GM23338 (cell line): ENCODE measurements around the gene H19. TPM values are rescaled to one million over a fixed set of nuclear protein-coding genes. Genes with fewer than 3 reads are reported as not detected.

Source experiments
- ATAC-seq: fragments of 200-7000 bp; cut with Tn5 transposase; 3 replicates; pipeline ENCODE4 v1.9.1; 2020
- DNase-seq: peaks from one replicate; pipeline ENCODE4 v3.0.0-alpha.2; 2015; ENCODE audit warnings: low spot score
- H2AFZ ChIP-seq: fragments of 200-600 bp; sonication (generic); 2 replicates; pipeline ENCODE4 v1.8.0; 2016; ENCODE audit warnings: antibody characterized with exemption, mild to moderate bottlenecking, moderate library complexity
- H3F3A ChIP-seq: fragments of 200-600 bp; sonication (generic); replicated peaks from 2 replicates; pipeline ENCODE4 v1.8.0; 2017; ENCODE audit warnings: antibody characterized with exemption, mixed run types, low read depth
- H3K27ac ChIP-seq: fragments of 200-600 bp; sonication (generic); 2 replicates; pipeline ENCODE4 v1.6.1; 2016; ENCODE audit warnings: low read depth
- H3K27me3 ChIP-seq: fragments of 200-600 bp; sonication (generic); 2 replicates; pipeline ENCODE4 v1.8.0; 2016; ENCODE audit warnings: mild to moderate bottlenecking, mixed run types, moderate library complexity; ENCODE audit not compliant: insufficient read depth
- H3K36me3 ChIP-seq: fragments of 200-600 bp; sonication (generic); 2 replicates; pipeline ENCODE4 v1.8.0; 2016; ENCODE audit warnings: mild to moderate bottlenecking; ENCODE audit not compliant: insufficient read depth
- H3K4me1 ChIP-seq: fragments of 200-600 bp; sonication (generic); 2 replicates; pipeline ENCODE4 v1.8.0; 2016; ENCODE audit warnings: mild to moderate bottlenecking, moderate library complexity; ENCODE audit not compliant: insufficient read depth
- H3K4me2 ChIP-seq: fragments of 200-600 bp; sonication (generic); 2 replicates; pipeline ENCODE4 v1.7.1; 2017; ENCODE audit warnings: mixed run types
- H3K4me3 ChIP-seq: fragments of 200-600 bp; sonication (generic); 2 replicates; pipeline ENCODE4 v1.6.1; 2016; ENCODE audit warnings: mixed run types
- H3K79me2 ChIP-seq: fragments of 200-600 bp; sonication (generic); replicated peaks from 2 replicates; pipeline ENCODE4 v1.8.0; 2017; ENCODE audit warnings: mild to moderate bottlenecking; ENCODE audit not compliant: insufficient read depth
- H3K9me2 ChIP-seq: fragments of 200-600 bp; sonication (generic); 2 replicates; pipeline ENCODE4 v1.8.0; 2017; ENCODE audit not compliant: insufficient read depth
- H4K20me1 ChIP-seq: fragments of 200-600 bp; sonication (generic); replicated peaks from 2 replicates; pipeline ENCODE4 v1.8.0; 2017; ENCODE audit warnings: mild to moderate bottlenecking; ENCODE audit not compliant: insufficient read depth
- H3K27ac Mint-ChIP-seq: 2 replicates; pipeline ENCODE4 v1.8.0; 2020; ENCODE audit warnings: inconsistent platforms, mild to moderate bottlenecking, moderate library complexity, mixed read lengths
- H3K27me3 Mint-ChIP-seq: 3 replicates; pipeline ENCODE4 v1.8.0; 2022; ENCODE audit warnings: low read depth, mild to moderate bottlenecking, moderate library complexity, mixed read lengths, inconsistent platforms; ENCODE audit not compliant: insufficient read depth, poor library complexity
- H3K36me3 Mint-ChIP-seq: 3 replicates; pipeline ENCODE4 v1.8.0; 2021; ENCODE audit warnings: low read depth, mild to moderate bottlenecking, inconsistent platforms, moderate library complexity, mixed read lengths
- H3K4me1 Mint-ChIP-seq: 3 replicates; pipeline ENCODE4 v1.8.0; 2020; ENCODE audit warnings: mild to moderate bottlenecking, inconsistent platforms, mixed read lengths
- H3K4me3 Mint-ChIP-seq: 3 replicates; pipeline ENCODE4 v1.8.0; 2021; ENCODE audit warnings: moderate library complexity, mild to moderate bottlenecking, inconsistent platforms, mixed read lengths
- H3K9me3 Mint-ChIP-seq: 3 replicates; pipeline ENCODE4 v1.8.0; 2020; ENCODE audit warnings: moderate library complexity, mild to moderate bottlenecking, inconsistent platforms, mixed read lengths
- CREB1 ChIP-seq: fragments of 250-450 bp; sonication (Bioruptor Pico); IDR thresholded peaks from 2 replicates; pipeline ENCODE4 v1.5.0; 2020; ENCODE audit warnings: low read depth, mild to moderate bottlenecking, moderate library complexity
- EZH2 ChIP-seq: fragments of 200-600 bp; sonication (generic); IDR thresholded peaks from one replicate; pipeline ENCODE4 v1.8.0; 2017; ENCODE audit warnings: antibody characterized with exemption, mild to moderate bottlenecking, low read depth; ENCODE audit not compliant: unreplicated experiment
- EZH2phosphoT487 ChIP-seq: fragments of 200-600 bp; sonication (generic); IDR thresholded peaks from one replicate; pipeline ENCODE4 v1.8.1; 2018; ENCODE audit warnings: antibody characterized with exemption; ENCODE audit not compliant: unreplicated experiment
- JUNB ChIP-seq: IDR thresholded peaks from one replicate; pipeline ENCODE4 v1.6.1; 2016; ENCODE audit warnings: antibody characterized with exemption; ENCODE audit not compliant: unreplicated experiment
- NANOG ChIP-seq: IDR thresholded peaks from 2 replicates; pipeline ENCODE4 v1.6.1; 2016; ENCODE audit warnings: antibody characterized with exemption, borderline replicate concordance
- POLR2AphosphoS5 ChIP-seq: IDR thresholded peaks from 2 replicates; pipeline ENCODE4 v1.6.1; 2016; ENCODE audit warnings: antibody characterized with exemption, low read depth
- STAT1 ChIP-seq: IDR thresholded peaks from one replicate; pipeline ENCODE4 v1.6.1; 2016; ENCODE audit warnings: antibody characterized with exemption; ENCODE audit not compliant: unreplicated experiment
- ZNF114 ChIP-seq: fragments of 250-450 bp; sonication (Bioruptor Pico); IDR thresholded peaks from 2 replicates; pipeline ENCODE4 v1.5.0; 2020; ENCODE audit warnings: mild to moderate bottlenecking, moderate library complexity
- ZNF331 ChIP-seq: fragments of 250-450 bp; sonication (Bioruptor Pico); IDR thresholded peaks from 2 replicates; pipeline ENCODE4 v1.5.0; 2020; ENCODE audit warnings: low read depth, mild to moderate bottlenecking, moderate library complexity
- polyA plus RNA-seq: library from polyadenylated mRNA; unstranded; fragments of >200 nt; fragmentation: Nextera tagmentation; extraction: Ambion mirVana; gene quantifications from 2 replicates; pipeline ENCODE4 v1.2.1, GENCODE V29; 2016
- total RNA-seq: library from RNA; depleted of rRNA; stranded (reverse); fragments of >200 nt; shearing (Covaris generic); gene quantifications from 2 replicates; pipeline ENCODE4 v1.2.3, GENCODE V29; 2014
- TF ChIP-seq, protein P1 (sequence below): IDR thresholded peaks from one replicate; pipeline ENCODE4 v1.6.1; 2018; ENCODE audit warnings: antibody characterized with exemption; ENCODE audit not compliant: unreplicated experiment
- TF ChIP-seq, protein P2 (sequence below): fragments of 250-450 bp; sonication (Bioruptor Pico); IDR thresholded peaks from 2 replicates; pipeline ENCODE4 v1.5.0; 2020; ENCODE audit warnings: mild to moderate bottlenecking, moderate library complexity
- TF ChIP-seq, protein P3 (sequence below), 2 experiments: fragments of 200-600 bp in 1 of 2; sonication (generic) in 1 of 2; conservative IDR thresholded peaks; 2 replicates each; pipeline versions ENCODE4 v1.5.1 to v1.6.1; 2016 to 2017; ENCODE audit warnings: antibody characterized with exemption in 2 of 2, low read depth in 2 of 2, mild to moderate bottlenecking in 2 of 2, moderate library complexity in 1 of 2
- TF ChIP-seq, protein P4 (sequence below): IDR thresholded peaks from 2 replicates; pipeline ENCODE4 v1.6.1; 2016; ENCODE audit warnings: antibody characterized with exemption

Gene H19
- total and polyA plus RNA-seq, 2 experiments from 2014 or later = 0.76 to 0.86 TPM

DNA sequence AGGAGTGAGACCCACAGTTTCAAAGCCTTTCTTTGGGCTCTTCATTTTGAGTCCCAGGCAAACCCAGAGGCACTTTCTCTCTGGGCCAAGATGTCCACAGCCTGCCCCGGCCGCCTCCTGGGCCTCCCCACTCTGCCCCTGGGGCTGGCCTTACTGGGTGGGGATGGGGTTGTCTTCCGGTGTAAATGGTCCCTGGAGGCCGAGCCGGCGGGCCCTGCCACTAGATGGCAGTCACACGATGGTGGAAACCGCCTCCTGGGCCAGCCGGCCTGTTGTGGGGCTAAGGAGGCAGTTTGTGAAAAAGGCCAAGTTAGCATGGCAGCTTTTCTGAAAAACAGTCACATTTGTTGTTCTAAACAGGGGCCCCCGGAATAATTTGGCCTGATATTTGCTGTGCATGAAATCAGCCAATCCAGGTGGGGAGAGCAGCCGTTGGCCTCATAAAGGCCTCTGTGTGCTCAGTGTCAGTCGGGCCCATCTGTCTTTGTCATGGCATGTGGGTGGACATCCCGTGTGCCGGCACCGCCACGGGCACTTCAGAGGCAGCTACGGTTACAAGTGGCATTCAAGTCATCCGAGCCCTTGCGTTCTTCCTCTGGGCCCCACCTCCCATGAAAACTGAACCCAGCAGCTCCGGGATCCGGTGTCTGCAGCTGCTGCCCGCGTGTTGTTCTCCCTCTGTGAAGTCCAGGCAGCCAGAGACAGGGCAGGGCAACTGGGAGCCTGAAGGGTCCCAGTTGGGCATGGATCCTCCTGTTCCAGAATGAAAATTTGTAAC is 44.0 kb downstream of the H19 start:
- no peaks in the 10 kb centered on the region for H3K9me2 ChIP-seq
- peak; percentile 40; the same call in 1 of the 3 replicates for ATAC-seq
- no peak overlapping the region for H3K27ac ChIP-seq
- H4K20me1 ChIP-seq = no peaks in the 10 kb centered on the region
- Mint-ChIP-seq H3K4me1 (no peaks in the 10 kb centered on the region), H3K36me3 (no peaks in the 10 kb centered on the region), H3K4me3 (no peak overlapping the region), H3K27ac (no peak overlapping the region), H3K27me3 (no peaks in the 10 kb centered on the region), H3K9me3 (no peaks in the 10 kb centered on the region)
- no peaks in the 10 kb centered on the region for H3K36me3 ChIP-seq
- H3K4me1 ChIP-seq = no peaks in the 10 kb centered on the region
- H3K4me2 ChIP-seq = no peak overlapping the region
- no peak for DNase-seq
- no peaks in the 10 kb centered on the region for H3K27me3 ChIP-seq
- no peaks in the 10 kb centered on the region for H3F3A ChIP-seq
- H3K79me2 ChIP-seq = no peaks in the 10 kb centered on the region
- H3K4me3 ChIP-seq = no peak overlapping the region
- TF ChIP-seq EZH2 (no peak), ZNF114 (CRISPR knock-in tag) (no peak), JUNB (no peak), POLR2AphosphoS5 (no peak), NANOG (no peak), ZNF331 (CRISPR knock-in tag) (no peak), STAT1 (no peak), EZH2phosphoT487 (no peak), CREB1 (CRISPR knock-in tag) (no peak)
- TF ChIP-seq, protein P1, sequence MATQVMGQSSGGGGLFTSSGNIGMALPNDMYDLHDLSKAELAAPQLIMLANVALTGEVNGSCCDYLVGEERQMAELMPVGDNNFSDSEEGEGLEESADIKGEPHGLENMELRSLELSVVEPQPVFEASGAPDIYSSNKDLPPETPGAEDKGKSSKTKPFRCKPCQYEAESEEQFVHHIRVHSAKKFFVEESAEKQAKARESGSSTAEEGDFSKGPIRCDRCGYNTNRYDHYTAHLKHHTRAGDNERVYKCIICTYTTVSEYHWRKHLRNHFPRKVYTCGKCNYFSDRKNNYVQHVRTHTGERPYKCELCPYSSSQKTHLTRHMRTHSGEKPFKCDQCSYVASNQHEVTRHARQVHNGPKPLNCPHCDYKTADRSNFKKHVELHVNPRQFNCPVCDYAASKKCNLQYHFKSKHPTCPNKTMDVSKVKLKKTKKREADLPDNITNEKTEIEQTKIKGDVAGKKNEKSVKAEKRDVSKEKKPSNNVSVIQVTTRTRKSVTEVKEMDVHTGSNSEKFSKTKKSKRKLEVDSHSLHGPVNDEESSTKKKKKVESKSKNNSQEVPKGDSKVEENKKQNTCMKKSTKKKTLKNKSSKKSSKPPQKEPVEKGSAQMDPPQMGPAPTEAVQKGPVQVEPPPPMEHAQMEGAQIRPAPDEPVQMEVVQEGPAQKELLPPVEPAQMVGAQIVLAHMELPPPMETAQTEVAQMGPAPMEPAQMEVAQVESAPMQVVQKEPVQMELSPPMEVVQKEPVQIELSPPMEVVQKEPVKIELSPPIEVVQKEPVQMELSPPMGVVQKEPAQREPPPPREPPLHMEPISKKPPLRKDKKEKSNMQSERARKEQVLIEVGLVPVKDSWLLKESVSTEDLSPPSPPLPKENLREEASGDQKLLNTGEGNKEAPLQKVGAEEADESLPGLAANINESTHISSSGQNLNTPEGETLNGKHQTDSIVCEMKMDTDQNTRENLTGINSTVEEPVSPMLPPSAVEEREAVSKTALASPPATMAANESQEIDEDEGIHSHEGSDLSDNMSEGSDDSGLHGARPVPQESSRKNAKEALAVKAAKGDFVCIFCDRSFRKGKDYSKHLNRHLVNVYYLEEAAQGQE = no peak
- TF ChIP-seq, protein P2, sequence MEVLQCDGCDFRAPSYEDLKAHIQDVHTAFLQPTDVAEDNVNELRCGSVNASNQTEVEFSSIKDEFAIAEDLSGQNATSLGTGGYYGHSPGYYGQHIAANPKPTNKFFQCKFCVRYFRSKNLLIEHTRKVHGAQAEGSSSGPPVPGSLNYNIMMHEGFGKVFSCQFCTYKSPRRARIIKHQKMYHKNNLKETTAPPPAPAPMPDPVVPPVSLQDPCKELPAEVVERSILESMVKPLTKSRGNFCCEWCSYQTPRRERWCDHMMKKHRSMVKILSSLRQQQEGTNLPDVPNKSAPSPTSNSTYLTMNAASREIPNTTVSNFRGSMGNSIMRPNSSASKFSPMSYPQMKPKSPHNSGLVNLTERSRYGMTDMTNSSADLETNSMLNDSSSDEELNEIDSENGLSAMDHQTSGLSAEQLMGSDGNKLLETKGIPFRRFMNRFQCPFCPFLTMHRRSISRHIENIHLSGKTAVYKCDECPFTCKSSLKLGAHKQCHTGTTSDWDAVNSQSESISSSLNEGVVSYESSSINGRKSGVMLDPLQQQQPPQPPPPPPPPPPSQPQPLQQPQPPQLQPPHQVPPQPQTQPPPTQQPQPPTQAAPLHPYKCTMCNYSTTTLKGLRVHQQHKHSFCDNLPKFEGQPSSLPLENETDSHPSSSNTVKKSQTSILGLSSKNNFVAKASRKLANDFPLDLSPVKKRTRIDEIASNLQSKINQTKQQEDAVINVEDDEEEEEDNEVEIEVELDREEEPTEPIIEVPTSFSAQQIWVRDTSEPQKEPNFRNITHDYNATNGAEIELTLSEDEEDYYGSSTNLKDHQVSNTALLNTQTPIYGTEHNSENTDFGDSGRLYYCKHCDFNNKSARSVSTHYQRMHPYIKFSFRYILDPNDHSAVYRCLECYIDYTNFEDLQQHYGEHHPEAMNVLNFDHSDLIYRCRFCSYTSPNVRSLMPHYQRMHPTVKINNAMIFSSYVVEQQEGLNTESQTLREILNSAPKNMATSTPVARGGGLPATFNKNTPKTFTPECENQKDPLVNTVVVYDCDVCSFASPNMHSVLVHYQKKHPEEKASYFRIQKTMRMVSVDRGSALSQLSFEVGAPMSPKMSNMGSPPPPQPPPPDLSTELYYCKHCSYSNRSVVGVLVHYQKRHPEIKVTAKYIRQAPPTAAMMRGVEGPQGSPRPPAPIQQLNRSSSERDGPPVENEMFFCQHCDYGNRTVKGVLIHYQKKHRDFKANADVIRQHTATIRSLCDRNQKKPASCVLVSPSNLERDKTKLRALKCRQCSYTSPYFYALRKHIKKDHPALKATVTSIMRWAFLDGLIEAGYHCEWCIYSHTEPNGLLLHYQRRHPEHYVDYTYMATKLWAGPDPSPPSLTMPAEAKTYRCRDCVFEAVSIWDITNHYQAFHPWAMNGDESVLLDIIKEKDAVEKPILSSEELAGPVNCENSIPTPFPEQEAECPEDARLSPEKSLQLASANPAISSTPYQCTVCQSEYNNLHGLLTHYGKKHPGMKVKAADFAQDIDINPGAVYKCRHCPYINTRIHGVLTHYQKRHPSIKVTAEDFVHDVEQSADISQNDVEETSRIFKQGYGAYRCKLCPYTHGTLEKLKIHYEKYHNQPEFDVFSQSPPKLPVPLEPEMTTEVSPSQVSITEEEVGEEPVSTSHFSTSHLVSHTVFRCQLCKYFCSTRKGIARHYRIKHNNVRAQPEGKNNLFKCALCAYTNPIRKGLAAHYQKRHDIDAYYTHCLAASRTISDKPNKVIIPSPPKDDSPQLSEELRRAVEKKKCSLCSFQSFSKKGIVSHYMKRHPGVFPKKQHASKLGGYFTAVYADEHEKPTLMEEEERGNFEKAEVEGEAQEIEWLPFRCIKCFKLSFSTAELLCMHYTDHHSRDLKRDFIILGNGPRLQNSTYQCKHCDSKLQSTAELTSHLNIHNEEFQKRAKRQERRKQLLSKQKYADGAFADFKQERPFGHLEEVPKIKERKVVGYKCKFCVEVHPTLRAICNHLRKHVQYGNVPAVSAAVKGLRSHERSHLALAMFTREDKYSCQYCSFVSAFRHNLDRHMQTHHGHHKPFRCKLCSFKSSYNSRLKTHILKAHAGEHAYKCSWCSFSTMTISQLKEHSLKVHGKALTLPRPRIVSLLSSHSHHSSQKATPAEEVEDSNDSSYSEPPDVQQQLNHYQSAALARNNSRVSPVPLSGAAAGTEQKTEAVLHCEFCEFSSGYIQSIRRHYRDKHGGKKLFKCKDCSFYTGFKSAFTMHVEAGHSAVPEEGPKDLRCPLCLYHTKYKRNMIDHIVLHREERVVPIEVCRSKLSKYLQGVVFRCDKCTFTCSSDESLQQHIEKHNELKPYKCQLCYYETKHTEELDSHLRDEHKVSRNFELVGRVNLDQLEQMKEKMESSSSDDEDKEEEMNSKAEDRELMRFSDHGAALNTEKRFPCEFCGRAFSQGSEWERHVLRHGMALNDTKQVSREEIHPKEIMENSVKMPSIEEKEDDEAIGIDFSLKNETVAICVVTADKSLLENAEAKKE (CRISPR knock-in tag) = no peak
- TF ChIP-seq, protein P3, sequence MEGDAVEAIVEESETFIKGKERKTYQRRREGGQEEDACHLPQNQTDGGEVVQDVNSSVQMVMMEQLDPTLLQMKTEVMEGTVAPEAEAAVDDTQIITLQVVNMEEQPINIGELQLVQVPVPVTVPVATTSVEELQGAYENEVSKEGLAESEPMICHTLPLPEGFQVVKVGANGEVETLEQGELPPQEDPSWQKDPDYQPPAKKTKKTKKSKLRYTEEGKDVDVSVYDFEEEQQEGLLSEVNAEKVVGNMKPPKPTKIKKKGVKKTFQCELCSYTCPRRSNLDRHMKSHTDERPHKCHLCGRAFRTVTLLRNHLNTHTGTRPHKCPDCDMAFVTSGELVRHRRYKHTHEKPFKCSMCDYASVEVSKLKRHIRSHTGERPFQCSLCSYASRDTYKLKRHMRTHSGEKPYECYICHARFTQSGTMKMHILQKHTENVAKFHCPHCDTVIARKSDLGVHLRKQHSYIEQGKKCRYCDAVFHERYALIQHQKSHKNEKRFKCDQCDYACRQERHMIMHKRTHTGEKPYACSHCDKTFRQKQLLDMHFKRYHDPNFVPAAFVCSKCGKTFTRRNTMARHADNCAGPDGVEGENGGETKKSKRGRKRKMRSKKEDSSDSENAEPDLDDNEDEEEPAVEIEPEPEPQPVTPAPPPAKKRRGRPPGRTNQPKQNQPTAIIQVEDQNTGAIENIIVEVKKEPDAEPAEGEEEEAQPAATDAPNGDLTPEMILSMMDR (conservative IDR thresholded peaks at IDR 0.05; ENCODE audit: low read depth in 2 of 2) = no peak
- TF ChIP-seq, protein P4, sequence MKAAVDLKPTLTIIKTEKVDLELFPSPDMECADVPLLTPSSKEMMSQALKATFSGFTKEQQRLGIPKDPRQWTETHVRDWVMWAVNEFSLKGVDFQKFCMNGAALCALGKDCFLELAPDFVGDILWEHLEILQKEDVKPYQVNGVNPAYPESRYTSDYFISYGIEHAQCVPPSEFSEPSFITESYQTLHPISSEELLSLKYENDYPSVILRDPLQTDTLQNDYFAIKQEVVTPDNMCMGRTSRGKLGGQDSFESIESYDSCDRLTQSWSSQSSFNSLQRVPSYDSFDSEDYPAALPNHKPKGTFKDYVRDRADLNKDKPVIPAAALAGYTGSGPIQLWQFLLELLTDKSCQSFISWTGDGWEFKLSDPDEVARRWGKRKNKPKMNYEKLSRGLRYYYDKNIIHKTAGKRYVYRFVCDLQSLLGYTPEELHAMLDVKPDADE = no peak
- no peak overlapping the region for H2AFZ ChIP-seq
